ENCODE data around the gene KIAA1549. TPM values are rescaled to one million over a fixed set of nuclear protein-coding genes. Genes with fewer than 3 reads are reported as not detected.

KIAA1549 gene
- total and polyA plus RNA-seq, 2 of the 8 experiments (the other 6 are each of a cell fraction or from before 2014, with no cell fraction given) = 6.5 to 17.3 TPM

DNA sequence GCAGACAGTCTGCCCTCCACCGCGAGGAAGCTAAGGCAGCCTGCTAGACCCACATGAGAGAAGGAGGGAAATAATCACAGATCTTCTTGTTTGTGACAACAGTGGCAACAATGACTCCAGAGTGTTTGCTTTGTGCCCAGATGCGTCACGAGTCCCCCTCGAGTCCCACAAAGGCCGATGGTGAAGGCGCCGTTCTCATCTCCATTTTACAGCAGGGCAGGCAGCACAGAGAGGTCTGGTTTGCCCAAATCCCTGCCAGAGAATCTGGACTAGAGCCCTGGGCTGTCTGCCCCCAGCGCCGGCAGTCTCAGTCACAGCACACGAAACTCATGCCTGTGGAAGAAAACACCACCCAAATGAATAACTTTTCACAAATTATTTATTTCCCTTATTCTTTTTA lies 38.1 kb downstream of the KIAA1549 start:
- WGBS, 2 experiments (ENCODE audit: extremely low coverage in 1 of 2, insufficient coverage in 1 of 2, insufficient read length in 1 of 2, insufficient replicate concordance in 2 of 2, low coverage in 1 of 2, low lambda C conversion rate in 2 of 2, missing lambda C conversion rate in 1 of 2) = 87% methylated on average over 11 of the region's 11 CpGs; no CpG with 5 or more reads in 1 of the 2 experiments
- Histone ChIP-seq H2BK5ac (ENCODE audit: low read depth, low read length) (no peak overlapping the region; the same call in 1 of the 2 replicates), H3K4me1 (replicated peaks in 1 of 4; ENCODE audit: control insufficient read depth in 3 of 4, insufficient read depth in 4 of 4, low read length in 3 of 4) (peaks cover 4 to 7% (median 5%) of the 10 kb centered on the region in 4 experiments; a peak in 4 of 7 replicates), H3K4me2 (ENCODE audit: insufficient read depth in 1 of 2, low read depth in 2 of 2, low read length in 2 of 2) (no peak overlapping the region), H3K9me3 (ENCODE audit: insufficient read depth in 2 of 2, low read depth in 1 of 2, low read length in 1 of 2) (no peaks in the 10 kb centered on the region), H4K20me1 (replicated peaks in 1 of 2; ENCODE audit: control insufficient read depth in 1 of 2, insufficient read depth in 2 of 2, low read length in 2 of 2) (peaks cover 3 to 7% of the 10 kb centered on the region in 2 experiments), H3K79me1 (ENCODE audit: low read depth, low read length) (peaks cover 3% of the 10 kb centered on the region), H2AK5ac (ENCODE audit: low read depth, low read length) (no peak overlapping the region), H4K91ac (replicated peaks; ENCODE audit: insufficient read length, low read length) (no peak overlapping the region), H2AFZ (ENCODE audit: low read length) (no peak overlapping the region), H2BK20ac (ENCODE audit: low read length) (no peak overlapping the region), H3K56ac (replicated peaks; ENCODE audit: insufficient read length, low read depth, low read length) (no peak overlapping the region), H3K9ac (replicated peaks in 1 of 4; ENCODE audit: extremely low read depth in 1 of 4, low read depth in 3 of 4, low read length in 3 of 4) (no peak overlapping the region; a peak in 1 of 7 replicates), H3K27ac (ENCODE audit: low read depth, low read length) (no peak overlapping the region), H3K4me3 (ENCODE audit: extremely low read depth in 1 of 4, insufficient read depth in 2 of 4, low read depth in 3 of 4, low read length in 4 of 4) (no peak overlapping the region), H3K4ac (replicated peaks; ENCODE audit: insufficient read length, low read depth, low read length) (no peak overlapping the region), H3K27me3 (replicated peaks in 1 of 4; ENCODE audit: control insufficient read depth in 3 of 4, extremely low read depth in 1 of 4, insufficient read depth in 3 of 4, low read length in 3 of 4) (no peaks in the 10 kb centered on the region), H3K18ac (ENCODE audit: extremely low read depth, low read length) (no peak overlapping the region), H3K14ac (ENCODE audit: insufficient read length) (no peak overlapping the region), H2BK120ac (replicated peaks; ENCODE audit: low read depth, low read length) (no peak overlapping the region), H4K5ac (ENCODE audit: insufficient read length, low read depth, low read length) (no peak overlapping the region), H3K36me3 (ENCODE audit: control insufficient read depth in 2 of 4, insufficient read depth in 4 of 4, low read length in 3 of 4) (no peaks in the 10 kb centered on the region), H2BK12ac (ENCODE audit: low read depth, low read length) (no peak overlapping the region), H4K8ac (ENCODE audit: extremely low read depth, insufficient read depth, low read length) (0 out of 2 replicates have a peak overlapping the region, but pooled peaks have one; percentile 68), H3K79me2 (ENCODE audit: control insufficient read depth in 1 of 2, insufficient read depth in 2 of 2, low read length in 2 of 2) (peaks cover 0 to 29% of the 10 kb centered on the region in 2 experiments; a peak in 2 of 4 replicates), H3K23me2 (ENCODE audit: low read depth, low read length) (no peaks in the 10 kb centered on the region), H2BK15ac (ENCODE audit: low read length) (no peak overlapping the region), H3K23ac (ENCODE audit: insufficient read length) (no peak overlapping the region)
- ChIA-PET POLR2A (ENCODE audit: partially characterized antibody) (no interaction called here), CTCF (ENCODE audit: partially characterized antibody) (interaction anchor here (0.6 to 1.4 kb wide), 4 partner anchors 13 to 243 kb away, joined by 3 to 6 read pairs (median 4); no protein-coding TSS in a partner anchor)
- FAIRE-seq (no peak), DNase-seq (ENCODE audit: low read depth in 1 of 2, low spot score in 2 of 2) (no peak)
- no peak for TF ChIP-seq KDM4A (IDR thresholded peaks at IDR 0.05; ENCODE audit: low read depth, low read length, severe bottlenecking)
- no peak for TF ChIP-seq FOSL1 (IDR thresholded peaks at IDR 0.05; ENCODE audit: insufficient read depth, low read depth, low read length)
- TF ChIP-seq TCF12 (IDR thresholded peaks at IDR 0.05; ENCODE audit: low read depth, low read length) = no peak
- no peak for TF ChIP-seq GABPA (IDR thresholded peaks at IDR 0.05; ENCODE audit: borderline replicate concordance, insufficient read depth, low read length)
- TF ChIP-seq JUND (IDR thresholded peaks at IDR 0.05; ENCODE audit: low read length) = no peak
- no peak for TF ChIP-seq EGR1 (IDR thresholded peaks at IDR 0.05; ENCODE audit: borderline replicate concordance, low read depth, low read length)
- TF ChIP-seq RNF2 (IDR thresholded peaks at IDR 0.05; ENCODE audit: borderline replicate concordance, low read depth, low read length, missing control alignments, poor library complexity, severe bottlenecking) = no peak
- TF ChIP-seq SIRT6 (IDR thresholded peaks at IDR 0.05; ENCODE audit: low read length) = no peak
- no peak for TF ChIP-seq POU5F1 (IDR thresholded peaks at IDR 0.05; ENCODE audit: low read depth, low read length)
- no peak for TF ChIP-seq SIX5 (IDR thresholded peaks at IDR 0.05; ENCODE audit: low read depth, low read length)
- TF ChIP-seq, protein P1, sequence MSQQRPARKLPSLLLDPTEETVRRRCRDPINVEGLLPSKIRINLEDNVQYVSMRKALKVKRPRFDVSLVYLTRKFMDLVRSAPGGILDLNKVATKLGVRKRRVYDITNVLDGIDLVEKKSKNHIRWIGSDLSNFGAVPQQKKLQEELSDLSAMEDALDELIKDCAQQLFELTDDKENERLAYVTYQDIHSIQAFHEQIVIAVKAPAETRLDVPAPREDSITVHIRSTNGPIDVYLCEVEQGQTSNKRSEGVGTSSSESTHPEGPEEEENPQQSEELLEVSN (IDR thresholded peaks at IDR 0.05) = no peak
- no peak for TF ChIP-seq TEAD4 (IDR thresholded peaks at IDR 0.05; ENCODE audit: low read depth, low read length)
- no peak for TF ChIP-seq GTF2F1 (IDR thresholded peaks at IDR 0.05; ENCODE audit: borderline replicate concordance, low read depth, low read length)
- TF ChIP-seq KDM1A (IDR thresholded peaks at IDR 0.05; ENCODE audit: borderline replicate concordance, low read length) = no peak

Measured in H1 (cell line).